ENCODE measurements around the gene UNC5C. TPM values are rescaled to one million over a fixed set of nuclear protein-coding genes. Genes with fewer than 3 reads are reported as not detected.
A peak's percentile ranks its signal among the peaks of the same experiment; 100 is the strongest.

The UNC5C gene
- total RNA-seq, 1 donor from 2014 or later, result 0.39 TPM

- Mint-ChIP-seq H3K27ac (no peak overlapping the region), H3K27me3 (ENCODE audit: insufficient read depth, low read depth) (no peaks in the 10 kb centered on the region), H3K4me1 (peaks cover 17% of the 10 kb centered on the region), H3K36me3 (peaks cover 42% of the 10 kb centered on the region), H3K9me3 (peaks cover 9% of the 10 kb centered on the region), H3K4me3 (no peak overlapping the region)
- Histone ChIP-seq H3K9me3 (ENCODE audit: low read depth) (no peaks in the 10 kb centered on the region), H3K4me2 (no peak overlapping the region), H2AFZ (replicated peaks) (no peak overlapping the region), H3K27ac (no peak overlapping the region), H3K36me3 (no peaks in the 10 kb centered on the region), H3F3A (ENCODE audit: low read depth) (no peaks in the 10 kb centered on the region), H3K79me2 (ENCODE audit: low read depth) (no peaks in the 10 kb centered on the region), H3K4me1 (peaks cover 9% of the 10 kb centered on the region), H3K4me3 (no peak overlapping the region), H4K20me1 (ENCODE audit: low read depth) (no peaks in the 10 kb centered on the region), H3K9ac (no peak overlapping the region), H3K27me3 (no peaks in the 10 kb centered on the region)
- no peak for TF ChIP-seq CTCF (IDR thresholded peaks at IDR 0.05)
- DNase-seq (ENCODE audit: low spot score), result no peak
Observed at GRCh38 chr4:95507147-95507546, 41.6 kb downstream of the UNC5C start.

GRCh38 chr4:95506264-95506663, 42.5 kb downstream of the UNC5C start:
- peaks cover 35% of the 10 kb centered on the region for H3K36me3 Mint-ChIP-seq

DNA sequence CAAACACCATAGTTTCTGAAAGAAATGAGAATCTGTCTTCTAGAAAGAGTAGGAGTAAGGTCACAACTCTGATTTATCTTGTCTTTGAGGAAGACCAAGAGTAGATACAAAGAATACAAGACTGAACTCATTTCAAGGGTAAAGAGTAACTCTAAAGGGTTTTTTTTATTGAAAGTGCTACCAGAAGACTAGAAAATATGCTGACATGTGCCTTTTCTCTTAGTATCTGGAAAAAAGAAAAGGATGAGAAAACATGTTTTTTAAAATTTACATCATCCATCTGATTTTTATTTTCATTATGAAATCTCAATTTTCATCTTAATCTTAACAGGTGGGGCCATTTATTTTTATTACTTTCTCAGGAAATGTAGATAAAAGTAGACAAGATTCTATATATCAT, 43.0 kb downstream of the UNC5C start:
- H3K79me2 ChIP-seq (ENCODE audit: low read depth), result no peaks in the 10 kb centered on the region
- H3K4me1 Mint-ChIP-seq, result peaks cover 13% of the 10 kb centered on the region
- no peak for DNase-seq (ENCODE audit: low spot score)
- H3F3A ChIP-seq (ENCODE audit: low read depth), result no peaks in the 10 kb centered on the region
- H4K20me1 ChIP-seq (ENCODE audit: low read depth), result no peaks in the 10 kb centered on the region
- no peaks in the 10 kb centered on the region for H3K27me3 ChIP-seq
- H3K4me2 ChIP-seq, result no peak overlapping the region
- no peaks in the 10 kb centered on the region for H3K27me3 Mint-ChIP-seq (ENCODE audit: insufficient read depth, low read depth)
- H3K36me3 ChIP-seq, result no peaks in the 10 kb centered on the region
- H3K4me3 ChIP-seq, result no peak overlapping the region
- peaks cover 31% of the 10 kb centered on the region for H3K36me3 Mint-ChIP-seq
- H3K9me3 ChIP-seq (ENCODE audit: low read depth), result no peaks in the 10 kb centered on the region
- H3K4me3 Mint-ChIP-seq, result no peak overlapping the region
- H2AFZ ChIP-seq (replicated peaks), result no peak overlapping the region
- peaks cover 5% of the 10 kb centered on the region for H3K9me3 Mint-ChIP-seq
- no peak overlapping the region for H3K9ac ChIP-seq
- H3K27ac Mint-ChIP-seq, result peak overlapping the region; percentile 16
- no peak overlapping the region for H3K27ac ChIP-seq
- no peak for TF ChIP-seq EZH2 (IDR thresholded peaks at IDR 0.05)
- TF ChIP-seq CTCF (IDR thresholded peaks at IDR 0.05), result no peak
- no peak for TF ChIP-seq EZH2phosphoT487 (IDR thresholded peaks at IDR 0.05)
- peaks cover 9% of the 10 kb centered on the region for H3K4me1 ChIP-seq

More at GRCh38 chr4:95506264-95506663, 42.5 kb downstream of the UNC5C start:
- Histone ChIP-seq H4K20me1 (ENCODE audit: low read depth) (no peaks in the 10 kb centered on the region), H3K36me3 (no peaks in the 10 kb centered on the region), H3K9ac (no peak overlapping the region), H3K9me3 (ENCODE audit: low read depth) (no peaks in the 10 kb centered on the region), H3K4me2 (no peak overlapping the region), H2AFZ (replicated peaks) (no peak overlapping the region), H3K27ac (no peak overlapping the region), H3K27me3 (no peaks in the 10 kb centered on the region), H3K79me2 (ENCODE audit: low read depth) (no peaks in the 10 kb centered on the region), H3K4me3 (no peak overlapping the region), H3K4me1 (peaks cover 9% of the 10 kb centered on the region), H3F3A (ENCODE audit: low read depth) (no peaks in the 10 kb centered on the region)
- no peaks in the 10 kb centered on the region for H3K27me3 Mint-ChIP-seq (ENCODE audit: insufficient read depth, low read depth)
- no peak overlapping the region for H3K4me3 Mint-ChIP-seq
- DNase-seq (ENCODE audit: low spot score), result no peak
- H3K9me3 Mint-ChIP-seq, result peaks cover 5% of the 10 kb centered on the region
- H3K27ac Mint-ChIP-seq, result no peak overlapping the region
- H3K4me1 Mint-ChIP-seq, result peaks cover 17% of the 10 kb centered on the region
- TF ChIP-seq EZH2phosphoT487 (IDR thresholded peaks at IDR 0.05) (no peak), CTCF (IDR thresholded peaks at IDR 0.05) (no peak)

Data from neural progenitor cell (in vitro differentiated cells).